Neural cell (in vitro differentiated cells): ENCODE data around the gene ZNF784. TPM values are rescaled to one million over a fixed set of nuclear protein-coding genes. Genes with fewer than 3 reads are reported as not detected.

Source experiments
- H2AFZ ChIP-seq: fragments of 200-600, 300-800 bp; sonication (generic), shearing (Covaris generic); 2 replicates; pipeline ENCODE4 v1.6.0; 2014; ENCODE audit warnings: low read depth, mild to moderate bottlenecking, antibody characterized with exemption, low read length, moderate library complexity
- H3F3A ChIP-seq: fragments of 200-600 bp; shearing (Covaris generic); 2 replicates; pipeline ENCODE4 v1.6.1; 2016; ENCODE audit warnings: mild to moderate bottlenecking, moderate library complexity, mixed read lengths, antibody characterized with exemption, low read length; ENCODE audit not compliant: insufficient read depth, poor library complexity, severe bottlenecking
- H3K27ac ChIP-seq: fragments of 200-600, 300-800 bp; sonication (generic), shearing (Covaris generic); 2 replicates; pipeline ENCODE4 v1.5.1; 2014; ENCODE audit warnings: mild to moderate bottlenecking, low read length, moderate library complexity
- H3K27me3 ChIP-seq: fragments of 300-800, 200-600 bp; sonication (generic), shearing (Covaris generic); 2 replicates; pipeline ENCODE4 v1.6.0; 2014; ENCODE audit warnings: mild to moderate bottlenecking, low read depth, low read length, moderate library complexity; ENCODE audit not compliant: insufficient read depth
- H3K36me3 ChIP-seq: fragments of 300-800, 200-600 bp; sonication (generic), shearing (Covaris generic); 2 replicates; pipeline ENCODE4 v1.5.1; 2014; ENCODE audit warnings: mild to moderate bottlenecking, antibody characterized with exemption, low read length, moderate library complexity; ENCODE audit not compliant: insufficient read depth
- H3K4me2 ChIP-seq: fragments of 300-800, 200-600 bp; sonication (generic), shearing (Covaris generic); 2 replicates; pipeline ENCODE4 v1.6.0; 2014; ENCODE audit warnings: mild to moderate bottlenecking, low read length
- H3K4me3 ChIP-seq: fragments of 300-800, 200-600 bp; sonication (generic), shearing (Covaris generic); 2 replicates; pipeline ENCODE4 v1.5.1; 2014; ENCODE audit warnings: mild to moderate bottlenecking, low read length, moderate library complexity
- H3K79me2 ChIP-seq: fragments of 200-600 bp; shearing (Covaris generic); replicated peaks from 2 replicates; pipeline ENCODE4 v1.6.0; 2014; ENCODE audit warnings: mild to moderate bottlenecking, low read length, moderate library complexity; ENCODE audit not compliant: insufficient read depth
- H3K9ac ChIP-seq: fragments of 300-800, 200-600 bp; sonication (generic), shearing (Covaris generic); 2 replicates; pipeline ENCODE4 v1.6.1; 2016; ENCODE audit warnings: mild to moderate bottlenecking, low read length, mixed read lengths
- H3K9me2 ChIP-seq: fragments of 200-600 bp; shearing (Covaris generic); 2 replicates; pipeline ENCODE4 v1.6.1; 2016; ENCODE audit warnings: mild to moderate bottlenecking, low read length, mixed read lengths; ENCODE audit not compliant: insufficient read depth
- H3K9me3 ChIP-seq: fragments of 200-600, 300-800 bp; sonication (generic), shearing (Covaris generic); 2 replicates; pipeline ENCODE4 v1.6.1; 2016; ENCODE audit warnings: mild to moderate bottlenecking, mixed run types, low read length, moderate library complexity, mixed read lengths
- H4K20me1 ChIP-seq: fragments of 200-600 bp; shearing (Covaris generic); 2 replicates; pipeline ENCODE4 v1.6.1; 2016; ENCODE audit warnings: mild to moderate bottlenecking, mixed run types; ENCODE audit not compliant: insufficient read depth
- CTCF ChIP-seq: fragments of 450-650 bp; IDR thresholded peaks from 2 replicates; pipeline ENCODE4 v1.5.1; 2014; ENCODE audit warnings: antibody characterized with exemption, mild to moderate bottlenecking, moderate library complexity; ENCODE audit not compliant: poor library complexity, severe bottlenecking
- EP300 ChIP-seq: fragments of 450-650 bp; conservative IDR thresholded peaks from 2 replicates; pipeline ENCODE4 v1.6.1; 2014; ENCODE audit warnings: antibody characterized with exemption, mild to moderate bottlenecking, moderate library complexity; ENCODE audit not compliant: poor library complexity, severe bottlenecking
- EZH2 ChIP-seq: fragments of 200-600, 300-800 bp; shearing (Covaris generic), sonication (generic); IDR thresholded peaks from 2 replicates; pipeline ENCODE4 v1.6.1; 2014; ENCODE audit warnings: antibody characterized with exemption, low read length, borderline replicate concordance, mild to moderate bottlenecking; ENCODE audit not compliant: insufficient read depth, poor library complexity, severe bottlenecking
- MXI1 ChIP-seq: fragments of 450-650 bp; conservative IDR thresholded peaks from 2 replicates; pipeline ENCODE4 v1.6.1; 2014; ENCODE audit warnings: antibody characterized with exemption, mild to moderate bottlenecking; ENCODE audit not compliant: poor library complexity, severe bottlenecking
- POLR2AphosphoS5 ChIP-seq: IDR thresholded peaks from 2 replicates; pipeline ENCODE4 v1.6.1; 2012
- RAD21 ChIP-seq: fragments of 450-650 bp; conservative IDR thresholded peaks from 2 replicates; pipeline ENCODE4 v1.6.1; 2014; ENCODE audit warnings: antibody characterized with exemption, mild to moderate bottlenecking, moderate library complexity
- SMC3 ChIP-seq: fragments of 450-650 bp; conservative IDR thresholded peaks from 2 replicates; pipeline ENCODE4 v1.6.1; 2014; ENCODE audit warnings: antibody characterized with exemption, mild to moderate bottlenecking, moderate library complexity; ENCODE audit not compliant: poor library complexity
- TAF1 ChIP-seq: IDR thresholded peaks from 2 replicates; pipeline ENCODE4 v1.6.1; 2012; ENCODE audit warnings: low read depth
- polyA plus RNA-seq: library from polyadenylated mRNA; depleted of rRNA; stranded (reverse); fragments of >200 nt; gene quantifications from 2 replicates; pipeline ENCODE4 v1.2.3, GENCODE V29; 2014
- TF ChIP-seq, protein P1 (sequence below): IDR thresholded peaks from 2 replicates; pipeline ENCODE4 v1.6.1; 2012; ENCODE audit warnings: borderline replicate concordance

ZNF784 gene
- polyA plus RNA-seq, 1 donor from 2014 or later, result 10.3 TPM

- no peak overlapping the region for H2AFZ ChIP-seq
- TF ChIP-seq, protein P1, sequence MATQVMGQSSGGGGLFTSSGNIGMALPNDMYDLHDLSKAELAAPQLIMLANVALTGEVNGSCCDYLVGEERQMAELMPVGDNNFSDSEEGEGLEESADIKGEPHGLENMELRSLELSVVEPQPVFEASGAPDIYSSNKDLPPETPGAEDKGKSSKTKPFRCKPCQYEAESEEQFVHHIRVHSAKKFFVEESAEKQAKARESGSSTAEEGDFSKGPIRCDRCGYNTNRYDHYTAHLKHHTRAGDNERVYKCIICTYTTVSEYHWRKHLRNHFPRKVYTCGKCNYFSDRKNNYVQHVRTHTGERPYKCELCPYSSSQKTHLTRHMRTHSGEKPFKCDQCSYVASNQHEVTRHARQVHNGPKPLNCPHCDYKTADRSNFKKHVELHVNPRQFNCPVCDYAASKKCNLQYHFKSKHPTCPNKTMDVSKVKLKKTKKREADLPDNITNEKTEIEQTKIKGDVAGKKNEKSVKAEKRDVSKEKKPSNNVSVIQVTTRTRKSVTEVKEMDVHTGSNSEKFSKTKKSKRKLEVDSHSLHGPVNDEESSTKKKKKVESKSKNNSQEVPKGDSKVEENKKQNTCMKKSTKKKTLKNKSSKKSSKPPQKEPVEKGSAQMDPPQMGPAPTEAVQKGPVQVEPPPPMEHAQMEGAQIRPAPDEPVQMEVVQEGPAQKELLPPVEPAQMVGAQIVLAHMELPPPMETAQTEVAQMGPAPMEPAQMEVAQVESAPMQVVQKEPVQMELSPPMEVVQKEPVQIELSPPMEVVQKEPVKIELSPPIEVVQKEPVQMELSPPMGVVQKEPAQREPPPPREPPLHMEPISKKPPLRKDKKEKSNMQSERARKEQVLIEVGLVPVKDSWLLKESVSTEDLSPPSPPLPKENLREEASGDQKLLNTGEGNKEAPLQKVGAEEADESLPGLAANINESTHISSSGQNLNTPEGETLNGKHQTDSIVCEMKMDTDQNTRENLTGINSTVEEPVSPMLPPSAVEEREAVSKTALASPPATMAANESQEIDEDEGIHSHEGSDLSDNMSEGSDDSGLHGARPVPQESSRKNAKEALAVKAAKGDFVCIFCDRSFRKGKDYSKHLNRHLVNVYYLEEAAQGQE, result no peak
- TF ChIP-seq CTCF (no peak), TAF1 (no peak), MXI1 (no peak), SMC3 (no peak), POLR2AphosphoS5 (no peak), EP300 (no peak), EZH2 (no peak), RAD21 (no peak)
- H3K9me2 ChIP-seq, result no peaks in the 10 kb centered on the region
- peaks cover 8% of the 10 kb centered on the region for H3K36me3 ChIP-seq
- no peaks in the 10 kb centered on the region for H3K9me3 ChIP-seq
- peak overlapping the region; percentile 97 for H3K4me3 ChIP-seq
- no peaks in the 10 kb centered on the region for H4K20me1 ChIP-seq
- no peaks in the 10 kb centered on the region for H3K27me3 ChIP-seq
- H3K79me2 ChIP-seq, result peaks cover 25% of the 10 kb centered on the region
- H3K27ac ChIP-seq, result peak overlapping the region; percentile 97
- H3K4me2 ChIP-seq, result peak overlapping the region; percentile 81
- no peaks in the 10 kb centered on the region for H3F3A ChIP-seq
- H3K9ac ChIP-seq, result peak overlapping the region; percentile 97
These were observed 17.9 kb downstream of the ZNF784 start for GRCh38 chr19:55606471-55606787.

DNA sequence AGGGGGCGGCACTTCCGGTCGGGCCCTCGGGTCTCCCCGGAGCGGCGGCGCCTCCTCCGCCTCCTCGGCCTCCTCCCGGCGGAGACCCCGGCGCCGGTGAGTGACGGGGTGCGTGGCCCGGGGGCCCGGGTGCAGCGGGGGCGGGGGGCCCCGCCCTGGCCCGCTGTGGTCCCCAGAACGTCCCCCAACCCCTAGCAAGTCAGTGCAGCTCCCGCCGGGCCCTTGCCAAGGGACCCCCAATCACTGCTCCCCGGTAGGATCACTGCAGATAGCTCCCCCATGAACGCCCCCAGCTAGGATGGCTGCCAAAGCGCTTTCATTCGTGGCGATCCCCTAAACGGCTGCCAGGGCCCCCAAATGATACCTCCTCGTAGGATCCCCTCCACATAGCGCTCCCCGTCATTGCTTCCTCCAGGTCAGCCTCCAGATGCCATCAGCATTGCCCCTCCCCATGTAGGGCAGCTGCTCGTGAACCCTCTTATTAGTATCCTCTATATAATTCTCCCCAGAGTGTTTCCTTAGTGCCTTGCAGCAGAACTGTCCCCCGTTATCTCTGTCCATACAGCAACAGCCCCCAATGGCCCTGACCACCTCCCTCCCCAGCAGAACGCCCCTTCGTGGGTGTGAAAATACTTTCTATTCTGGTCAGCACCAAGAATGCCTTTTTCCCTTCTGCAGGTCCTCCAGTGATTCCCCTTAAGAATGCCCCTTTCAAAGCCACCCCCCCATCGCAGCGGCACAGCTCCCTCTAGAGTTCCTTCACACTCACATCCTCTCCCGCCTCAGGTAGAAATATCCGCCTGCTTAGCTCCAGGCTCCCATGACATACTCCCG lies 18.5 kb downstream of the ZNF784 start, which contains the start of gene ZNF865:
ZNF865 (plus strand) TSS at position 11 of the 834 bp plus-strand sequence. CDS start 7,972 bp downstream, outside the sequence.
- H3K4me3 ChIP-seq, result peak within 1 kb of the TSS; percentile 97
- peak within 1 kb of the TSS; percentile 87 for H3K4me2 ChIP-seq
- no peaks in the 10 kb centered on the region for H3F3A ChIP-seq
- no peaks in the 10 kb centered on the region for H3K9me2 ChIP-seq
- H3K27me3 ChIP-seq, result no peaks in the 10 kb centered on the region
- peak within 1 kb of the TSS; percentile 97 for H3K27ac ChIP-seq
- H3K9me3 ChIP-seq, result no peaks in the 10 kb centered on the region
- peaks cover 8% of the 10 kb centered on the region for H3K36me3 ChIP-seq
- H4K20me1 ChIP-seq, result no peaks in the 10 kb centered on the region
- H2AFZ ChIP-seq, result peak within 1 kb of the TSS; percentile 65
- TF ChIP-seq SMC3 (peak; percentile 84), RAD21 (peak; percentile 83), TAF1 (no peak), EP300 (no peak), EZH2 (no peak), CTCF (peak; percentile 92), POLR2AphosphoS5 (peak; percentile 48), MXI1 (no peak)
- H3K9ac ChIP-seq, result peak within 1 kb of the TSS; percentile 97
- H3K79me2 ChIP-seq, result peaks cover 30% of the 10 kb centered on the region
